Stimulated activated CD8-positive, alpha-beta memory T cell treated with anti-CD3 and anti-CD28 coated beads, Interleukin-12 subunit alpha, Interleukin-12 subunit beta, amount 100 ng/mL, for 1 hour (primary cell): ENCODE data around the gene FASLG.
A peak's percentile ranks its signal among the peaks of the same experiment; 100 is the strongest.
"Not testable (repeated sequence)": the region's sequence is repeated elsewhere in the genome, so short reads cannot be mapped to it uniquely, and the experiment has no call there.

Experiments
- DNase-seq: peaks from one replicate; pipeline ENCODE4 v3.0.0-alpha.2; 2020; ENCODE audit warnings: low read depth

FASLG gene, protein sequence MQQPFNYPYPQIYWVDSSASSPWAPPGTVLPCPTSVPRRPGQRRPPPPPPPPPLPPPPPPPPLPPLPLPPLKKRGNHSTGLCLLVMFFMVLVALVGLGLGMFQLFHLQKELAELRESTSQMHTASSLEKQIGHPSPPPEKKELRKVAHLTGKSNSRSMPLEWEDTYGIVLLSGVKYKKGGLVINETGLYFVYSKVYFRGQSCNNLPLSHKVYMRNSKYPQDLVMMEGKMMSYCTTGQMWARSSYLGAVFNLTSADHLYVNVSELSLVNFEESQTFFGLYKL

DNA sequence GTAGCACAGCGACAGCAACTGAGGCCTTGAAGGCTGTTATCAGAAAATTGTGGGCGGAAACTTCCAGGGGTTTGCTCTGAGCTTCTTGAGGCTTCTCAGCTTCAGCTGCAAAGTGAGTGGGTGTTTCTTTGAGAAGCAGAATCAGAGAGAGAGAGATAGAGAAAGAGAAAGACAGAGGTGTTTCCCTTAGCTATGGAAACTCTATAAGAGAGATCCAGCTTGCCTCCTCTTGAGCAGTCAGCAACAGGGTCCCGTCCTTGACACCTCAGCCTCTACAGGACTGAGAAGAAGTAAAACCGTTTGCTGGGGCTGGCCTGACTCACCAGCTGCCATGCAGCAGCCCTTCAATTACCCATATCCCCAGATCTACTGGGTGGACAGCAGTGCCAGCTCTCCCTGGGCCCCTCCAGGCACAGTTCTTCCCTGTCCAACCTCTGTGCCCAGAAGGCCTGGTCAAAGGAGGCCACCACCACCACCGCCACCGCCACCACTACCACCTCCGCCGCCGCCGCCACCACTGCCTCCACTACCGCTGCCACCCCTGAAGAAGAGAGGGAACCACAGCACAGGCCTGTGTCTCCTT, at the start of gene FASLG:
Gene FASLG (plus strand): TSS at position 233 of the 583 bp plus-strand sequence. CDS start 99 bp downstream, at position 332.
- peak; percentile 38 for DNase-seq

DNA sequence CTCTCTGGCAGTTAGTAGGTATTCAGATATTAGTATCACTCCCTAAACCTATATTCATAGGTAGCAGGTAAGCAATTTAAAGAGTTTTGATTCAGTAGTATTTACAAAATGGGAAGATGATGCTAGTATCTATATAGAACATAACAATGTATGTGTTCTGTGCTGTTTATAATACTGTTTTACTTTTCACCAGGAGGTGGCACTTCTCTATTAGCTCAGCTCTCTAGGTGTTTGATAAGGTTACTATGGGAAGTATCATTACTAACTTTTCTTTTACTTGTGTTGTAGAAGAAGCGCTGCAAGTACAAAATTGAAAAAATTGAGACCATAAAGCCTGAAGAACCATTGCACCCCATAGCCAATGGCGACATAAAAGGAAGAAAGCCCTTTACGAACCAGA, 49.4 kb upstream of the FASLG start:
- no peak for DNase-seq

DNA sequence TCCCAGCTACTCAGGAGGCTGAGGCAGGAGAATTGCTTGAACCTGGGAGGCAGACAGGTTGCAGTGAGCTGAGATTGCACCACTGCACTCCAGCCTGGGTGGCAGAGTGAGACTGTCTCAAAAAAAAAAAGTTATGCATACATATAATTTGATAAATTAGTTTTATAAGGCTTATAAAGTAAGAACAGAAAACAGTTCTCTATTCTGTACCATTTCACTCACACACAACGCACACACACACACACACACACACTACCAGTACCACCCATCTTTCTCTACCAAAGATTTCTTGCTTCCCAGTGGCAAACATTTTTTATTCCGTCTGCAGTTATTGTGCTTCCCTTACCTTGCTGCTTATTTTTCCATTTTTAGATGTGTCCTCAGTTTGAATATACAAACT, 46.4 kb upstream of the FASLG start:
- no peak for DNase-seq

DNA sequence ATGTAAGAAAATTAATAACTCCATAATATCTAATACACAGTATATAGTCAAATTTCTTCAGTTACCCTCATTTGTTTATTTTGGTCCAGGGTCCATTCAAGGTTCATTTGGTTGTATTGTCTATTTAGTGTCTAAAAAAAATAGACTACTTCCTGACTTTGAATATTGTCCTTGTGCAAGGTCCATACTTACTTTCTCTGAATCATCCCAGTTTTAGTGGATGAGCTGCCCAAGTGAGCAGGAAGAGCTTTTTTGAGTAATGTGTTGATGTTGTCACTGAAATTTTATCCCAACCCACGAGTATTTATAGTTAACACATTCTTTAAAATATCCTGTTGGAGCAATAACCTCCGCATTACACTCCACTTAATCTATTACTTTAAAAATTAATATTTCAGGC, 45.6 kb upstream of the FASLG start:
- DNase-seq, result no peak

DNA sequence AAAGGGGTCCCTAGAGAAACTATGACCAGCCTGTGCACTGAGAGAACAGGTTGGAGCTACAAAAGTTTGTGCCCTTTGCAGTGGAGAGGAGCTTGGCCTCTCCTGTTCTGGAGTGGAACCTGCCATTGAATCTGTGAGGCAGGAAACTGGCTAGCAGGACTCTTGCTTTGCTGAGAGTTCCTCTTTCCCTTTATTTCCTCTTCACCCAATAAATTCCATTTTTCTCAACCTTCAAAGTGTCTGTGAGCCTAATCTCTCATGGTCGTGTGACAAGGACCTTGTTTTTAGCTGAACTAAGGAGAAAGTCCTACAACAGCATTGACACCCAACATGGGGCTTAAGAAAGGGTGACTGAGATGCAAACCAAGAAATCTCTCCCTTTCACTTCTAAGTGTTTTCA, 42.7 kb upstream of the FASLG start:
- DNase-seq, result no peak

DNA sequence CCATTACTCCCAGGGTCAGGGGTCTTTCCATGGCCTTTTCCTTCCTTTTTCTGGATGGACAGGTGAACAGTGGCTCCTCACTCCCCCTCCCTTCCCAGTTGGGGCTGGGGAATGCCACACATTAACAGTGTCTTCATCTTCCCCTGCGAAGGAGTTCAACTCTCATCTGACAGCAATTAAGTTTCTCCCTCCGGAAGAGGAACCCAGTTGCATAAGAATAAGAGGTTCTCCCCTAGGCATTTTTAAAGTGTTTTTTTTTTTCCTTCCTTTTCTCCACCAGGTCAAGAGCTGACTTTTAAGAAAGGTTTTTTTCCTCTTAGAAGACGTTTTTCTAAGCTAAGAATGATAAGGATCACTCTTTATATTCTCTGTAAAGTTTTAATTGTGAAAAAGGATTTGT, 42.3 kb upstream of the FASLG start:
- DNase-seq, result no peak

DNA sequence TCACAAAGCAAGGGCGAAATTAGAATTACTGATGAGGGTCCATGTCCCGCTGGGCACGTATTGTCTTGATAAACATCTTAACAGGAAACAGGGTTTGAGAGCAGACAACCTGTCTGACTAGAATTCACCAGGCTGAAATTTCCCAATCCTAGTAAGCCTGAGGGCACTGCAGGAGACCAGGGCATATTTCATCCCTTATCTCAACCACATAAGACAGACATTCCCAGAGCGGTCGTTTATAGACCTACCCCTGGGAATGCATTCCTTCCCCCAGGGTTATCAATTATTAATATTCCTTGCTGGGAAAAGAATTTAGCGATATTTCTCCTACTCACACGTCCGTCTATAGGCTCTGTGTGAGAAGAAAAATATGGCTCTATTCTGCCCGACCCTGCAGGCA, 38.3 kb upstream of the FASLG start:
- DNase-seq, result not testable (repeated sequence)

DNA sequence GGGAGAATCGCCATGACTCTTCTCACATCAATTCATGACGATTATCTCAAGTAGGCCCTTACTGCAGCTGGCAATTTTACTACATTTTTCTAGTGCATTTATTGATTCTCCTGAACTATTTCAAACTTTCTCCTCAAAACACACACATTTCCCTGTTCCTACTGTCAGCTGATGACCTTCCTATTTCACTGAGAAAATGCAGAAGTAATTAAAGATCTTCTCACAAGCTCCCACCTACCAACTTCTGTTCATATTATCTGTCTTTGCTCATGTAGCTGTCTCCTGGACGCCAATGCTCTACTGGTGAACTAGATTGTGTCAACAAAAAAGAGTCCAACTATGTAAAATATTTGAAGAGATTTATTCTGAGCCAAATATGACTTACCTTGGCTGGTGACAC, 36.4 kb upstream of the FASLG start:
- DNase-seq, result no peak

DNA sequence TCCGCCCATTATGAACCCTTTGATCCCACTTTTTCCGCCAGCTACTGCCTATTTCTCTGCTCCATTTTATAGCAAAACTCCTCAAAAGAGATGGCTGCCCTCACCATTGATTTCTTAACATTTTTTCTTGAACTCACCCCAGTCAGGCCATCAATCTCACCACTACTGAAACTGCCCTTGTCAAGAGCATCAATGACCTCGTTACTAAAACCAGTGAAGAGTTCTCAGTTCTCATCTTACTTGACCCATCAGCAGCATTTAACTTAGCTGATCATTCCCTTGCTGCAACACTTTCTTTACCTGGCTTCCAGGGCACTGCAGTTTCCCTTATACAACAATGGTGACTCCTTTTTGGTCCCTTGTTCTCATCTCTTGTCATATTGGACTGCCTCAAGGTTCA, 35.2 kb upstream of the FASLG start:
- no peak for DNase-seq

DNA sequence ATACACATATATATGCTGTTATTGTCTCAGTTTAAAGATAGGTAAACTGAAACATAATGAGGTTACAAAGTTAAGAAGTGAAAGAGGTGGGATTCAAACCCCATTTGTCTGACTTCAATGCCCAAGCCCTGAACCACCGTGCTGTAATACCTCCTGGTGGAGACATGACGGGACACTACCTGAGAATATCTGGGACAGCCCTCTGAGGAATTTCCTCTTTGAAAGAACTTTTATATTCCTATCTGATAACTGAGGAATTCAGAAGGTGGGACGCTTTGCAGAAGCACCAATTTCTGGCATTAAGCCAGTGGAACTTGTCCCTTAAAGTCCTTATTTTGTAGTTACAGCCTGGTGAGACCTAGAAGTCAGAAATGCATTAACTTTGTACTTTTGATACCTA, 32.1 kb upstream of the FASLG start:
- DNase-seq, result no peak

DNA sequence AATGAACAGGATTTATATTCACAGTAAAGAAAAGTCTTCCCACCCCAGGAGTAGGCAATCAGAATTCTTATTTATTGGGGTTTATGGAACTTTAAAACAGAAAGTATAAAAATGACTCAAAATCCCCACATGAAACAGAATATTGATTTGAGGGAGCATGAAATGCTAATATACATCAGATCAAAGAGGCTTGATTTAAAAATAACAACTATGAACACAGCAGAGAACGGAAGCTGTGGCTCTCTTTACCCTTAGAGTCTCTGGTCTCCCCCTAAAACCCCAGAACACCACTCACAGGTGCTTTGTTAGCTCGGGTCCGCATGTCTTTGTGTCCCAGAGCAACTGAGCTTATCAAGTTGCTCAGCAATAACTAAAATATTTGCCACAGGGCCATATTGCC, 31.2 kb upstream of the FASLG start:
- DNase-seq, result no peak

DNA sequence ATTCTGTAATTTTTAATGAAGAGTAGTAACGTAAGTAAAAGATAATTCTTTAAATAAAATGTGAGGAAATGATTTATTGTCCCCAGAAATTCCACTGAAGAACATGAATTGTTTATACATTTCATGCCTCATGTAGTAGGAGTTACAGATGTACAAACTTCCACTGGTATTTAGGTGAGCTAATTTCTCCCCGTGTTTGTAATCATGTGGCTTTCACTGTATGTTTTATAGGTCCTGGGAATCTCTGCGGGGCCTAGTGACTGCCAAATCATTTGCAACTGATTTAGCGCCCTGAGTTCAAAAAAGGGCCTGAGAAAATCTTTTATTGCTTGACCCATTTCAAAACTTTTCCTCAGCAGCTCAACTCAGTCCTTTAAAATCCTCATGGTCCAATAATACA, 30.5 kb upstream of the FASLG start:
- no peak for DNase-seq

DNA sequence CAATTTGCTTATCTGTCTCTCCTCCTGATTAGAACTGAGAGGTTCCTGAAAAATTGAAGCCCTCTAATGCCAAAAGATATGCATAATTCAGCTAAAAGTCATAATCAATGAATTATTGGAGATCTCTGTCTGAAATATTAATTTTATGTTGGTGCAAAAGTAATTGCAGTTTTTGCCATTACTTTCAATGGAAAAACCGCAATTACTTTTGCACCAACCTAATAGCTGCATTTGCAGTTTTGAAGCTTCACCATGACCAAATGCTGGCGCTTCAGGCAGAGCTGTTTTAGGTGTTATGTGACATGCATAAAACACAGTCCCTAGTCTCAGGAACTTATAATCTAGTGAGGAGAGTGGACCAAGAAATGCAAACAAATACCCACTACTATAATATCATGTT, 29.7 kb upstream of the FASLG start:
- DNase-seq, result no peak

DNA sequence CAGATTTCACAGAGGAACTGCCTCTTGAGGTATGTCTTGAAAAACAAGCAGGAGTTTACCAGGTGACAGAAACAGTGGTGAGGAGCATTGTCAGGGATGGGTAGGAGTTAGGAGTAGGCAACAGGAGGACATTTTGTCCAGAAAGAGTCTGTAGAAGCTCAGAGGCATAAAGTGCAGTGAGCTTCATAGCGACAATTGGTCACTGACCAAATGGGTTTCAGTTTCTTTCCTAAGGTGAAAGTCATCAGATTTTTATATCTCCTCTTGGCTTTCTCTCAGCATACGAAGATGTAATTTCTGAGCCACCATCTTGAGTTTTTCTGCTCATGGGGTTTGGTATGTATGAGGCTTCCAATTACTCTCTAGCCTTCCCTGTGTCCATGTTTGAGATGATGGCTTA, 29.3 kb upstream of the FASLG start:
- no peak for DNase-seq

DNA sequence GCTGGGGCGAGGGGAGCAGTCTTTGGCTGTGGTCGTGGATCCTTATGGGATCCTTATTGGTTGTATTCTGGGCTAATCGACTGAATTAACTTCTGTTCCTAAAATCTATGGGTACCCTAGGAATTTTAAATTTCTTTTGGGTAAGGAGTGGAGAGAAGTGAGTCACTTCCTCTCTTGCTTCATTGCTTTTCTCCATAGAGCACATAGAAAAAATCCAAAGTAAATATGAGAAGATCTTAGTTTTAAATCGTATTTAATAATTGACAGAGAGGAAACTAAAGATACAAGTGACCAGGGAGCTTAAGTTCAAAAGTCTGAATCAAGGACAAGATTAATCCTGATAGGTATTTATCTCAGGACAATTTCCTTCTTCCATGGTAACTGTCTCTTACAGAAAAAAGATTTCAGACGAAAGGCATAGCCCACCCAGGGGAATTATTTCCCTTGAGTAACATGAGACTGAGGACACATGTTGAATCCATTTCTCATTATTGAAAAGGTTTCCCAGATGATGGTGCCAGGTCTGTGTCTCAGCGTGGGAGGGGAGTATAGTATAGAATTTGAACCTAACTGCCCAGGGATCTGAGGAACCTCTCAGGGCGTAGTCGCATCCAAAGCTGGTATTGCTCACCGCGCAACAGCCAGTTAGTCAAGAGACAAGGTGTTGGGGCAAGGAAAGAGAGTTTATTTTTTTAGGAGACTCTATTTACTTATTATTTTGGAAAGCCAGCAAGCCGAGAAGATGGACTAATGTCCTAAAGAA, 28.7 kb upstream of the FASLG start:
- no peak for DNase-seq

DNA sequence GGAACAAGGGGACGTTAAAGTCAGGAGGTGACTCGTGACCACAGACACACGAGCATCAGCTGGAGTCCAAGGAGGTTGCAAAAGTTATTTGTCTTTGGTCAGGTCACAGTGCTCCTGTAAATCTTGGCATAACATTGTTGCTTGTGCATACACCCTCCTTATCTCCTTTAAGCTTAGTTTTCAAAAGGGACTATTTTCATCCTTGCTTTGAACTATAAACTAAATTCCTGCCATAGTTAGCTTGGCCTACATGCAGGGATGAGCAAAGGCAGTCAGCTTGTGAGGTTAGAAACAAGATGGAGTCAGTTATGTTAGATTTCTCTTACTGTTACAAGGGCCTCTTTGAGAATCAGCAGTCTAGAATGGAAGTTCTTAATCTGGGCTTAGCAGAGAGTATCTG, 28.0 kb upstream of the FASLG start:
- DNase-seq, result no peak

DNA sequence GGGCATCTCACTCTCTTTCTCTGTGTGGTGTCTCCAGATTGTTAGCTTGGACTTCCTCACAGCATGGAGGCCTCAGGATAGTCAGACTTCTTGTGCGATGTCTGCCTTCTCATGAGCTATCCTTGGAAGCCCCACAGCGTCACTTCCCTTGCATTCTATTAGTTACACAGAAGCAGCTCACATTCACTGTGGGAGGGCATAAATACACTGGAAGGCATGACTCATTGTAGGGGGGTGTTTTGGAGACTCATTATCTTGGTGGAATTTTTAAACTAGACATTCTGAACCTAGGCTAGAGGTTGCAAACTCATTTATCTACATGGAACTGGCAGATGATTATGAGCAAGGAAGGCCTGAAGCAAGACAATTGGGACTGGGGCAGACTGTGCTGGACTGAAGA, 21.4 kb upstream of the FASLG start:
- DNase-seq, result no peak

DNA sequence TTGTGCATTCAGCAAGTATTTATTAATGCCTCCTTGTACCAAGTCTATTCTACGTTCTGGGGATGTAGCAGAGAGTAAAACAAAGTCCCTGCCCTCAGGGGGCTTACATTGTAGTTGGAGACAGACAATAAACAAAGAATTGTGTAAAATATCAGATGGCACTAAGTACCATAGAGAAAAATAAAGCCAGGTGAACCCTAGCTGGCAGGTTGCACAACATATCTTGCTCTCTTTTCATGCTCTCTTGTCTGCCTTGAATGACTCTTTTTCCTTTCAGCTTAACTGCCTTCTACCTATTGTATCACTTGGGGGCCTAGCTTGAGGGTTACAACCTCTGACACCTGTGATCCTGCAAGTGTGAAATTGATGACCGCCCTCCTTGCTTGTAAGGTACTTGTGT, 20.7 kb upstream of the FASLG start:
- no peak for DNase-seq

DNA sequence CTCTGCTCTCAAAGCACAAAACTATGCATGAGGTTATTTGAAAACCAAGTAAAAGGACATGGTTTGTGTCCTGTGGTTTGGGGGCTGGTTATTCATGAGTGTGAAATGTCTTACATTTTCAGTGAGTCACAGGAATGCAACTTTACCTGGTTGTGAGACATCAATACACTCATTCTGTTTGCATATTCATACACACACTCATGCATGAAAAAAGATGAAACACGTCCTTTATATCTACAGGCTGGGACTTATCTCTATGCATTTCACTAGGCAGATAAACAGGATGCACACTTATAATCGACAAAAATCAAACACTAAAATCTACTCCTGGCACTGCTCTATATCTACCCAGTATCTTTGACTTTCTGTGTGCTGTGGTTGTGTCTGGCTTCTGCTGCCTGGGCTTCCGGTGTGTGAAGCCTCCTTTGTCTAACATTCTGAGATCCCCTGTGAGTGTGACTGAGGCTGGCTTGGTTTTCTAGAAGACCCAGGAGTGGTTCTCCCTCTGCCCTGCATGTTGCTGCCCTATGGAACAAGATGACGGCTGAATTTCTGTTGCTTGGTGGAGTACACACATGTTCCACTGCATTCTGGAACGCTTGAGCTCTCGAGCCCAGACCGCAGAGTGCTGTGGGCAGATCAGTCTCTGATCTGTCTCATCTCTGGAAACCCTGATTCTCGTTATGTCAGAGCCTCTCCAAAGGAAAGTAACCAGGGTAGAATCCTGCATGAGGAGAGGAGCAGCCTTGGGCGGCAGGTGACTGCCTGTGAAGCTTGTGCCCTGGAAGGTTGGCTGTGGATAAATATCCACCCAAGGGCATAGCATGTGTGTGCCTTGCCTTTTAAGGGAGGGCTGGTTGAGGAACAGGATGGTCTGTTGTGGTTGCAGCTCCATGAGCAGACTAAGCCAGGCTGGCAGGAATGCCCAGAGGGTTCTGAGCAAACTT, 19.7 kb upstream of the FASLG start:
- DNase-seq, result peak; percentile 60

DNA sequence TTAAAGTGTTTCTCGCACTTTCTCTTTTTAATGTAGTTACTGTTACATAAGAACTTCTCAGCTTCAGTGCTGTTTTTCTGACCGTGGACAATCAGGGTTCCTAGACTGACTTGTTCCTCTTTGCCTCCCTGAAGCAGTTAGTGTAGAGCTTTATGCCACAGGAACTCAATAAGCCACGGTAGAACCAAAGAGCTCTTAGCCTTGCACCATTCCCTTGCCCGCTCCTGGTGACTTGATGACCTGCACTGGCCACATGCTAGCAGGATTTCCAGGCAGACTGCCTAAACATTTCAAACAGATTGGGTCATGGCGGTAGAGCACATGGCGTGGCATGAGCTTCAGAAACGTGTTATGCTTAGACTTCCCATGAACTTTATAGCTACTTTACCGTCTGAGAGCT, 18.8 kb upstream of the FASLG start:
- no peak for DNase-seq

DNA sequence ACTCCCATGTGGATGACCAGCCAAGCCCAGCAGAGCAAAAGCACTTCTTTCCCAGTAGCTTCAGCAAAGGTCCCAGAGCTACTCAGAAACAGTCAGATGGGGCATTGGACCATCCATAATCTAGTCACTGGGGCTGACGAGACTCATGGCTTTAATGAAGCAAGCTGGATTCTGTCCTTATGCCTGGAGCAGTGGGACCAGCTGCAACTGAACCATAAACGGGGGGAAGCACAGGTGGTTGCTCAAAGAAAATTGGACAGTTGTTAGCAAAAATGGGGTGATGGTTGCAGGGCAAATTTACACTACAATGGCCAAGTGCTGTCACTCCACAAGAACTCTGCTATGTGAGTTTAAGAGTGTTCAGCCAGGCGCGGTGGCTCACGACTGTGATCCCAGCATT, 17.4 kb upstream of the FASLG start:
- DNase-seq, result no peak

DNA sequence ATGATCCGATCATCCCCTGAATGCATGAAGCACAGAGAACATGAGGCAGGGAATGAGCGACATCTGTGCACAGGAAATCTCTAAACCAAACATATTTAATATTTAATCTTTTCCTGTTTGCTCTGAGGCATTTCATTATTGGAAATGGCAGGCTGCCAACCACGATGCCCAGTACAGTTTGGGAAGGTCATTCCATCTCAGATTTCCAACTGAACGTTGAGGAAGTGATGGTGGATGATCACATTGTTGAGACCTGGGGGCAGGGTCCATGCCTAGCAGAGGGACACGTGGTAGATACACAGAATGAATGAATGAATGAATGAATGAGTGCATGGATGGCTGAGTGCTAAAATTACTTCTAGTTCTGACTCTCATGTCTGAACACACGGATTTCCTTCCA, 15.9 kb upstream of the FASLG start:
- no peak for DNase-seq
